NCI-H146 treated with DMSO at 0.1 percent for 48 hours (cell line): ENCODE results near the gene TRAF1.

Experiments used
- DNase-seq: peaks from one replicate; lab custom pipeline; 2025; ENCODE audit not compliant: unreplicated experiment; lab: John Stamatoyannopoulos, UW

TRAF1 gene

GRCh38 chr9:120910643-120911042 lies 16.0 kb downstream of the TRAF1 start:
- DNase-seq = no peak

- DNase-seq = no peak
Observed at GRCh38 chr9:120909904-120910303, 16.7 kb downstream of the TRAF1 start.

GRCh38 chr9:120905315-120906164 lies 21.1 kb downstream of the TRAF1 start:
- no peak for DNase-seq

- no peak for DNase-seq
Observed at GRCh38 chr9:120904978-120905301, 21.7 kb downstream of the TRAF1 start.

- DNase-seq = no peak
Observed at GRCh38 chr9:120904061-120904977, 22.3 kb downstream of the TRAF1 start.

- no peak for DNase-seq
Observed at GRCh38 chr9:120902569-120903535, 23.7 kb downstream of the TRAF1 start.

- DNase-seq = no peak
Observed at GRCh38 chr9:120901755-120902568, 24.6 kb downstream of the TRAF1 start.

- DNase-seq = no peak
Observed at GRCh38 chr9:120900824-120901223, 25.8 kb downstream of the TRAF1 start.

GRCh38 chr9:120899490-120900068 lies 27.0 kb downstream of the TRAF1 start:
- no peak for DNase-seq

GRCh38 chr9:120898396-120898795 lies 28.2 kb downstream of the TRAF1 start:
- no peak for DNase-seq

- no peak for DNase-seq
Observed at GRCh38 chr9:120895951-120896350, 30.6 kb downstream of the TRAF1 start.

GRCh38 chr9:120894321-120895148 lies 32.1 kb downstream of the TRAF1 start:
- DNase-seq = no peak

- DNase-seq = no peak
Observed at GRCh38 chr9:120893611-120894307, 32.8 kb downstream of the TRAF1 start.

- DNase-seq = no peak
Observed at GRCh38 chr9:120892748-120893610, 33.6 kb downstream of the TRAF1 start.

- no peak for DNase-seq
Observed at GRCh38 chr9:120891884-120892747, 34.5 kb downstream of the TRAF1 start.

GRCh38 chr9:120891245-120891883 lies 35.2 kb downstream of the TRAF1 start:
- DNase-seq = no peak
